ENCODE data around the gene SLC35G4. TPM values are rescaled to one million over a fixed set of nuclear protein-coding genes. Genes with fewer than 3 reads are reported as not detected.

SLC35G4 gene
- total RNA-seq, 2 donors from 2014 or later = not detected

DNA sequence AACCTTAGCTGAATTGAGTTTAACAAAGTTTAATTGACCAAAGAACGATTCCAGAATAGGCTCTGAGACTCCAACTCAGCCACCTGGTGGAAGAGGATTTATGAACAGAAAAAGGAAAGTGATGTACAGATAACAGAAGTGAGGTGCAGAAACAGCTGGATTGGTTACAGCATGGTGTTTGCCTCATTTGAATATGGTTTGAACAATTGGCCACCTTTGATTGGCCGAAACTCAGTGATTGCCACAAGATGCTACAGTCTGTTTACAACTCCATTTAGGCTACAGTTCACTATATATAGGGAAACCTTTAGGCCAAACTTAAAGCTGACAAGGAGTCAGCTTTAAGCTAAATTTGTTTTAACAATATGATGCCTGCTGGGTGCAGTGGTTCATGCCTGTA lies 28.1 kb upstream of the SLC35G4 start:
- H3K36me3 Mint-ChIP-seq (ENCODE audit: low read depth) = no peaks in the 10 kb centered on the region

GRCh38 chr18:11585596-11585995 lies 23.8 kb upstream of the SLC35G4 start:
- Histone ChIP-seq H3K9me3 (ENCODE audit: control insufficient read depth, low read length) (no peaks in the 10 kb centered on the region), H3K27me3 (ENCODE audit: control insufficient read depth, insufficient read depth, low read length, poor library complexity, severe bottlenecking) (no peaks in the 10 kb centered on the region), H3K9ac (ENCODE audit: extremely low read depth, low read length, poor library complexity, severe bottlenecking) (no peak overlapping the region), H3K4me1 (ENCODE audit: control insufficient read depth, insufficient read depth, low read length) (no peaks in the 10 kb centered on the region), H3K27ac (ENCODE audit: low read depth, low read length) (no peak overlapping the region), H3K36me3 (ENCODE audit: control insufficient read depth, insufficient read depth, low read length) (no peaks in the 10 kb centered on the region), H3K4me3 (ENCODE audit: low read length) (no peak overlapping the region)
- WGBS, 2 experiments (ENCODE audit: insufficient coverage in 1 of 2, insufficient read length in 1 of 2) = 79 to 80% methylated on average over 7 of the region's 7 CpGs
- Mint-ChIP-seq H3K27ac (no peak overlapping the region), H3K27me3 (ENCODE audit: insufficient read depth) (no peaks in the 10 kb centered on the region), H3K36me3 (ENCODE audit: low read depth) (no peaks in the 10 kb centered on the region), H3K4me1 (no peaks in the 10 kb centered on the region), H3K4me3 (no peak overlapping the region), H3K9me3 (peaks cover 4% of the 10 kb centered on the region)
- no peak for TF ChIP-seq CTCF (conservative IDR thresholded peaks at IDR 0.05)
- no peak for DNase-seq

More for the DNA sequence above, 28.1 kb upstream of the SLC35G4 start:
- no peak overlapping the region for H3K27ac ChIP-seq (ENCODE audit: low read depth, low read length)
- peaks cover 3% of the 10 kb centered on the region for H3K27me3 Mint-ChIP-seq (ENCODE audit: insufficient read depth)
- no peak overlapping the region for H3K9ac ChIP-seq (ENCODE audit: extremely low read depth, low read length, poor library complexity, severe bottlenecking)
- no peaks in the 10 kb centered on the region for H3K9me3 ChIP-seq (ENCODE audit: control insufficient read depth, low read length)
- no peak for TF ChIP-seq CTCF (conservative IDR thresholded peaks at IDR 0.05)
- H3K27me3 ChIP-seq (ENCODE audit: control insufficient read depth, insufficient read depth, low read length, poor library complexity, severe bottlenecking) = peaks cover 10% of the 10 kb centered on the region
- no peaks in the 10 kb centered on the region for H3K4me1 ChIP-seq (ENCODE audit: control insufficient read depth, insufficient read depth, low read length)
- H3K4me1 Mint-ChIP-seq = no peaks in the 10 kb centered on the region
- H3K4me3 Mint-ChIP-seq = no peak overlapping the region
- H3K36me3 ChIP-seq (ENCODE audit: control insufficient read depth, insufficient read depth, low read length) = no peaks in the 10 kb centered on the region
- H3K27ac Mint-ChIP-seq = no peak overlapping the region
- H3K4me3 ChIP-seq (ENCODE audit: low read length) = no peak overlapping the region
- DNase-seq = no peak
- 82 to 92% methylated on average over 2 of the region's 2 CpGs for WGBS, 2 experiments (ENCODE audit: insufficient coverage in 1 of 2, insufficient read length in 1 of 2)
- no peaks in the 10 kb centered on the region for H3K9me3 Mint-ChIP-seq

GRCh38 chr18:11586896-11587295 lies 22.5 kb upstream of the SLC35G4 start:
- Histone ChIP-seq H3K27ac (ENCODE audit: low read depth, low read length) (no peak overlapping the region), H3K27me3 (ENCODE audit: control insufficient read depth, insufficient read depth, low read length, poor library complexity, severe bottlenecking) (no peaks in the 10 kb centered on the region), H3K4me3 (ENCODE audit: low read length) (no peak overlapping the region), H3K4me1 (ENCODE audit: control insufficient read depth, insufficient read depth, low read length) (no peaks in the 10 kb centered on the region), H3K36me3 (ENCODE audit: control insufficient read depth, insufficient read depth, low read length) (no peaks in the 10 kb centered on the region), H3K9me3 (ENCODE audit: control insufficient read depth, low read length) (no peaks in the 10 kb centered on the region), H3K9ac (ENCODE audit: extremely low read depth, low read length, poor library complexity, severe bottlenecking) (no peak overlapping the region)
- Mint-ChIP-seq H3K9me3 (peaks cover 11% of the 10 kb centered on the region), H3K4me3 (no peak overlapping the region), H3K36me3 (ENCODE audit: low read depth) (peaks cover under 1% of the 10 kb centered on the region), H3K27ac (no peak overlapping the region), H3K27me3 (ENCODE audit: insufficient read depth) (no peaks in the 10 kb centered on the region), H3K4me1 (no peaks in the 10 kb centered on the region)
- no peak for TF ChIP-seq CTCF (conservative IDR thresholded peaks at IDR 0.05)
- 88 to 95% methylated on average over 1 to 3 of the region's 3 CpGs for WGBS, 2 experiments (ENCODE audit: insufficient coverage in 1 of 2, insufficient read length in 1 of 2)
- no peak for DNase-seq

Data from endodermal cell (in vitro differentiated cells).